Stimulated activated CD4-positive, alpha-beta T cell treated with anti-CD3 and anti-CD28 coated beads, Interleukin-2, amount 100 ng/mL, for 4 hours (primary cell): ENCODE results near the gene B3GNT9.
A peak's percentile ranks its signal among the peaks of the same experiment; 100 is the strongest.

Source experiments
- DNase-seq: peaks from one replicate; pipeline ENCODE4 v3.0.0-alpha.2; 2020; ENCODE audit warnings: low read depth

The B3GNT9 gene

GRCh38 chr16:67184995-67185650 is 34.3 kb upstream of the B3GNT9 start:
- peak; percentile 67 for DNase-seq

DNA sequence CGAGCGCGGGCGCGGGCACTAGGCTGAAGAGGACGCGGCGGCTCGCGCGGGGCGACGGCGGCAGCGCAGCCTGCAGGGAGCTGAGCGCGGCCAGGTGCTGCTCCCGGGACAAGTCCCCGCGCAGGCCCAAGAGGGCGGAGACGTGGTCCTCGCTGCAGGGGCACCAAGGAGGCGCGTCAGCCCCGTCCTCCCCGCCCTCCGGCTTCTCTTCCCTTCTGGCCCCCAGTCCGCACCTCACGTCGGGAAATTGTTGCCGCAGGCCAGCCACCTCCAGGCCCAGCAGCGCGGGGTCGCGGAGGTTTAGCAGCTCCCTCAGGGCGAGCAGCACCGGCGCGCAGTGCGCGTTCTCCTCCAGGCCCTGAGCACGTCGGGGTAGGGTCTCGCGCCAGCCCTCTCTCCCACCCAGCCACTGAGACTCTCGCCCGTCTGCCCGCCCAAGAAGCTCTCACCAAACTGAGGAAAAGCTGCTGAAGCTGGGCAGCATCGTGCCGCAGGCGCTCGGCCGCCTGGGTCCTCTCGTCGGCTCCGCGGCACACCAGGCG is 33.7 kb upstream of the B3GNT9 start:
- DNase-seq = no peak

DNA sequence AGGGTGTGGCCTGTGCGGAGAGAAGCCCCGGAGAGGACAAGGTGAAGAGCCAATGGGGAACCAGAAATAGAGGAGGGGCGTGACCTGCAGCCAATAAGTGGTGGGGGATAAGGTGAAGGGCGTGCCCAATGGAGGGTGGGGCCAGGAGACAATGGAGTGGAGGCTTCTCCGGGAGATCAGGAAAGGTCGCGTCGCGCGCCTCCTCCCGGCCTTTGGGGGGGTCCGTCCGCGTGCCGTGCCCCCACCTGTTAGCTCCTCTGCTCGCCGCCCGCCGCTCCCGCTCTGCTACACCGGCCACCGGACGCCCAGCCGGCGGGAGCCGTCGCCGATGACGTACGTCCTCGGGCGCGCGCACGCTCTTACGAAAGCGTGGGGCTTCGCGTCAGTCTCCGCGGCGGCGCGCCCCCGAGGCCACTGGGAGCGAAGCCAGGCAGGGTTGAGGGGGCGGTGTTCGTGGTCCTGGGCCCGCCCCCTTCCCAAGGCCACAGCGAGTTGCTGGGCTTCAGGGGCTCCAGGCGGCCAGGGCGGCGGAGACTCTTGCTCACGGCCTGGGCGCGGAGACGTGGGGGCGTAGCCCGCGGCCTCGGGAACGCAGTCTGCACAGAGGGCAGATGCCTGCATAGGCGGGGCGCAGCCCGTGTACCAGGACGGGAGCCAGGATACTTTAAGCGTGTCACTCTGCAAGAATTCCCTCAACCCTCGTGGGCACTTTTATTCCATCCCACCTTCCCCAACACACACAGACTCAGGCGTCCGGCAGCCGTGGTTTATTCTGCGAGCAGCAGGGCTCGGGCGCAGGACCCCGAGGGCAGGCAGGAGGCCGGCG is 33.0 kb upstream of the B3GNT9 start, which contains the start of gene MATCAP1:
Gene MATCAP1 (minus strand): TSS at position 337 of the 826 bp plus-strand sequence. CDS start 3,353 bp downstream, outside the sequence.
- peak; percentile 92 for DNase-seq

- no peak for DNase-seq
Observed at GRCh38 chr16:67183284-67183626, 32.5 kb upstream of the B3GNT9 start.

GRCh38 chr16:67182288-67182687 is 31.5 kb upstream of the B3GNT9 start:
- DNase-seq = no peak

- DNase-seq = no peak
Observed at GRCh38 chr16:67181346-67181745, 30.5 kb upstream of the B3GNT9 start.

GRCh38 chr16:67180166-67180565 is 29.4 kb upstream of the B3GNT9 start:
- no peak for DNase-seq

DNA sequence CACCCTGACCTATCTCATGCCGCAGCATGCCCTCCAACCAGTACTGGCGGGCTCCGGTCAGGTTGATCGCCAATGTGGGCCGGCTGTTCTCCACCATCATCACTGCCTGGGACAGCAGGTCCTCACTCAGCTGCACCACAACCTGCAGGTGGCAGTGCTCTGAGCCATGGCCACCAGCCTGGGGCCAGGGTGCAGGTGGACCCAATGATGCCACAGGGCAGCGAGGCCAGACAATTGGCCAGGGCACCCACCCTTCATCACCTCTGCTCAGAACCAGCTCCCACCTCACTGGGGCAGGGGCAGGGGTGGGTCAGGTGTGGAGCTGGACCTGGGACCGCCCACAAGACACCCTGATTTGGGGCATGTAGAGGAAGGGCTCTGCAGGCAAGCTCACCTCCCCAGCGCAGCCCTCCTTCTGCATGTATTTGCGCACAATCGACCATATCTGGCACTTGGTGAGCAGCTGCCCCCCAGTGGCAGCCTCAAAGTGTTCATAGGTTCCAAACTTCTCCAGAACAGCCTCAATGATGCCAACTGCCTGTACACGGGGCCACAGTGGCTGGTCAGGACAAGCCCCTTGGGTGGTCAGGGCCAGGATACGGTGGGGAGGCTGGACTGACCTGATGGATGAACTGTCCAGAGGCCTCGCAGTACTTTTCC is 28.8 kb upstream of the B3GNT9 start:
- DNase-seq = no peak

DNA sequence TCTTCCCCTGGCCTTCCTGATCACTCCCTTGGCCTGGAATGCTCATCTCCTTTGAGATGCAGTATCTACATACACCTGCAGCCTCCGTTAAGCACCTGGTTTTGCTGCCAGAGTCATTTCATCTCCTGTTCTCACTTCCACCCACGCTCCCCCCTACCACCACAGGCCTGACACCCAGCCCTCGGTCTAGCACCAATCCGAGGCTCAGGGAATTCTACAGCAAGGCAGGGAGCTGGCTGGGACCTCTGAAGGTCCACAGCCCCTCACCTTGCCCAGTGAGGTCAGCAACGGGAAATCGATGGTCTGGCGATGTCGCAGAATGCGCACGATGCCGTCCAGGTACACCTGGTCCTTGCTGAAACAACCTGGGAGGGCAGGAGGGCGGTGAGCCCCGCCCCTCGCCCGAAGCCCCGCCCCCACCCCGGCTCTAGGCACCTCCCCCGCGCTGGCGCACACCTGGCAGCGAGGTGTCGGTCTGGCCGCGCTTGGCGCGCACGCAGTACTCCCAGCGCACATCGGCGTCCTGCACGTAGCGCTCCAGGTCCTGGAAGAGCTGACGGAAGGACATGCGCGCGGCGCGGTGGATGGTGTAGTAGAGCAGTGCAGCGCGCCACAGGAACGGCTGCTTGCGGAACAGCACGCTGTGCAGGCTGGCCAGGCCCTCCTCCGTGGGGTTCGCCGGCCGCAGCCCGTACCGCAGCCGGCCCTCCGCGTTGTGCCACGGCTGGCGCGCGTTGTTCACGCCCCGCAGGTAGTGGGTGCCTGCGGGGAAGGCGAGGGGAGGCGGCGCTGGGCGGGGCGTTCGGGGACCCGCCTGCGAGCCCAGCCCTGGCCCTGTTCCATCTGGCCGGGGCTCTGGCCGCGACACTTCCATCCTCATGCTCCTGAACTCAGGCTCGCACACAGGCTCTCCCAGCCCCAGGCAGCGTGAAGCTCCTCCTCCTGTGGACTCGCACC is 27.2 kb upstream of the B3GNT9 start:
- DNase-seq = no peak

DNA sequence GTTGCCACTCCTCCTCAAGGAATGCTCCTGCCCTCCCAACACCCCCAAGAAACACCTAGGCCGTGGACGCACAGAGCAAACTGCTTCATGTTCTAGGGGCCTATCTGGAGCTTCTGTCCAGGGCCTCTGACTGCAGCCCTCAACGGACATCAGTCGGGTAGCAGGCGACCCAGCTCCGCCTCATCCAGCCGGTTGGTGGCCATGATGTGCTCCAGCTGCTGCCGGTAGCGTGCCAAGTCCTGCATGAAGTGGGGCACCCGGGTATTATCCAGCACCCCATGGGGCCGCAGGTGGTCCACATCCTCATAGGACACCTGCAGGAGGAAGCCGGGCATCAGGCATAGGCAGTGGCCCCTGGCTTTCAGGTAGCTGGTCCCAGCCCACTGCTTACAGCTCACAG is 25.9 kb upstream of the B3GNT9 start:
- DNase-seq = no peak

DNA sequence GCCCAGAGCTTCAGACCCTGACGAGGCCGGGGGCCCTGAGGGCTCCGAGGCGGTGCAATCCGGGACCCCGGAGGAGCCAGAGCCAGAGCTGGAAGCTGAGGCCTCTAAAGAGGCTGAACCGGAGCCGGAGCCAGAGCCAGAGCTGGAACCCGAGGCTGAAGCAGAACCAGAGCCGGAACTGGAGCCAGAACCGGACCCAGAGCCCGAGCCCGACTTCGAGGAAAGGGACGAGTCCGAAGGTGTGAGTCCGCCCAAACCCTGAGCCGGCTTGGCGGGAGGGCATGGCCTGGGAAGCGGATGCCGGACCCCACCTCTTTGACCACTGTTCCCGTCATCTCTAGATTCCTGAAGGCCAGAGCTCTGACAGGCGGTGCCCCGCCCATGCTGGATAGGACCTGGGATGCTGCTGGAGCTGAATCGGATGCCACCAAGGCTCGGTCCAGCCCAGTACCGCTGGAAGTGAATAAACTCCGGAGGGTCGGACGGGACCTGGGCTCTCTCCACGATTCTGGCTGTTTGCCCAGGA is 24.0 kb upstream of the B3GNT9 start:
- no peak for DNase-seq

DNA sequence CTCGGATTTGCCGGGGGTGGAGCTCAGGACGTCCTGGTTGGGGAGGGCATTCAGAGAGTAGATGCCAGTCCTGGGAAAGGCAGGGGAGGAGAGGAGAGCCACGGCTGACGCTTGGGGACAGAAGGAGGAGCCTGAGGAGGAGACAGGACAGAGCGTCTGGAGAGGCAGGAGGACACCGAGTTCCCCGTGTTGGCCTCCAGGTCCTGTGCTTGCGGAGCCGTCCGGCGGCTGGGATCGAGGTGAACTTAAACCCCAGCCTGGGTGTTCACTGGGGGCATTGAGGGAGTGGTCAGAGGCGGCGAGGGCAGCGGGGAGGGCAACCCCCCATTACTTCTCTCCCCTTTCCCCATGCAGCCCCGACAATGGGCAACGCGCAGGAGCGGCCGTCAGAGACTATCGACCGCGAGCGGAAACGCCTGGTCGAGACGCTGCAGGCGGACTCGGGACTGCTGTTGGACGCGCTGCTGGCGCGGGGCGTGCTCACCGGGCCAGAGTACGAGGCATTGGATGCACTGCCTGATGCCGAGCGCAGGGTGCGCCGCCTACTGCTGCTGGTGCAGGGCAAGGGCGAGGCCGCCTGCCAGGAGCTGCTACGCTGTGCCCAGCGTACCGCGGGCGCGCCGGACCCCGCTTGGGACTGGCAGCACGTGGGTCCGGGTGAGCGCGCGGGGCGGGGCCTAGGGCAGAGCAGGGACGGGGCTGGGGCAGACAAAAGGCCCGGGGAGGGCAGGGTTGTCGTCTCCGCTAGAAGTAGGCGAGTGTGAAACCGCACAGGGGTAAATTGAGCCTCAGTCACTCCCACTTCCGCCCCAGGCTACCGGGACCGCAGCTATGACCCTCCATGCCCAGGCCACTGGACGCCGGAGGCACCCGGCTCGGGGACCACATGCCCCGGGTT is 23.3 kb upstream of the B3GNT9 start:
- no peak for DNase-seq

- DNase-seq = no peak
Observed at GRCh38 chr16:67173323-67173722, 22.5 kb upstream of the B3GNT9 start.

GRCh38 chr16:67170949-67171649 is 20.3 kb upstream of the B3GNT9 start:
- no peak for DNase-seq

DNA sequence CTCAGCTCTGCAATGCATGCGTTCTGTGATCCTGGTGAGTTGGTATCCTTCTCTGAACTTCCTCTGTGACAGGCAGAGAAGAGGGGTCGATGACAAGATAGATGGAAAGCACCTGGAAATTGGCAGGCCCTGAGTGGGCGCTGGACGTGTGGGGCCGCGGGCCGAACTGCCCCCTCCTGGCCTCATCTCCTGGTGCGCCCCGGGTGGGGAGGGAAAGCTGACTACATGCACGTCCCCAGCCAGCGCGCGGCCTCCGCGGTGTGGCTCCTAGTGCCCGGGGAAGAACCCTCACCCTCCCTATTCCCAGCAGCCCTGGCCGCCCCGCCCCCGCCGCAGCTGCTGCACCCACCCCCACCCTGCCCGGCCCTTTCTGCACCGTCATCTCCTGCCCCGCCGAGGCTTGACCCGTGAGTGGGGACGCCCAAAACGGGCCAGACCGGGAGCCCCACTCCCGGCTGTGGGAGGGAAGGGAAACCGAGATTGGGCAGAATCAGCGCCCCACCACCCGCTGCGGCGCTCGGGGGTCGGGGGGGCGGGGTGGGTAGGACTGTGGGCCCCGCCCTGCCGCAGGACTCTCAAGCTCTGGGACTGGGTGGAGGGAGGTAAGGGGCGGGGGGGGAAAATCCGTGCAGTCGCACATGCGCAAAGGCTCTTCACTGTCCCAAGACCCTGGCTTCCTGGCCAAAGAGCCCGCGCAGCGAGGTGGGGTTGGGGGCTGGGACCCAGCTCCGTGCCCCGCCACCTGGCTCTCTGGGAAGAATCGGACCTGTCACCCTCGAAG is 19.6 kb upstream of the B3GNT9 start, which contains the start of gene NOL3:
Gene NOL3 (plus strand): TSS at position 371 of the 781 bp plus-strand sequence.
- no peak for DNase-seq

GRCh38 chr16:67169642-67170167 is 18.9 kb upstream of the B3GNT9 start:
- no peak for DNase-seq

DNA sequence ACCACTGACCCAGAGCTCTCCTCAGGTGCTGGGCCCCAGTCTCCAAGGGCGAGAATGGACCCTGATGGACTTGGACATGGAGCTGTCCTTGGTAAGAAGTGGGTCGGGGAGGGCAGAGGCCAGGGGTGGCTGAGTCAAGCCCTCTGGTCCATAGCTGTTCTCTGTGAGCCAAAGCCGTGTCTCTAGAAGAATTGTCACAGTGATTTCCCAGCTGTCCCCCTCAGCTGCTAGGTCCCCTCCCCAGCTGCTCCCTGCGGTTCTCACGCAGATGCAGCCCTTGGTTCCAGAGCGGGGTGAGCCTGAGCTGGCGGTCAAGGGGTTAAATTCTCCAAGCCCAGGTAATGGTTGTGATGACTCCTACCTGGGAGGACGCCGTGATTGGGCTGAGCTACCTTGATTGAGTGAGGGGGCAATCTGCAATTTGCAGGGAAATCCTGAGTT is 18.2 kb upstream of the B3GNT9 start:
- DNase-seq = no peak

- no peak for DNase-seq
Observed at GRCh38 chr16:67167588-67167987, 16.8 kb upstream of the B3GNT9 start.
